Vagina (tissue), 2 donors: ENCODE measurements around the gene SMAD5. TPM values are rescaled to one million over a fixed set of nuclear protein-coding genes. Genes with fewer than 3 reads are reported as not detected.

Experiments used
- DNase-seq, 2 donors: peaks; one replicate each; pipeline ENCODE4 v3.0.0-alpha.2; 2017; ENCODE audit errors: extremely low spot score in 2 of 2
- H3K27ac ChIP-seq: fragments of 200-600 bp; sonication (generic); one replicate; pipeline ENCODE4 v1.5.1; 2019
- H3K27me3 ChIP-seq: fragments of 200-600 bp; sonication (generic); one replicate; pipeline ENCODE4 v1.5.1; 2019
- H3K36me3 ChIP-seq, 2 donors: fragments of 200-600 bp; sonication (generic); one replicate each; pipeline ENCODE4 v1.5.1; 2017 to 2019
- H3K4me1 ChIP-seq: fragments of 200-600 bp; sonication (generic); one replicate; pipeline ENCODE4 v1.5.1; 2019
- H3K4me3 ChIP-seq, 2 donors: fragments of 200-600 bp; sonication (generic); 1 replicate in 1 of 2; 2 replicates in 1 of 2; pipeline ENCODE4 v1.5.1; 2016 to 2019
- H3K9me3 ChIP-seq: fragments of 200-600 bp; sonication (generic); one replicate; pipeline ENCODE4 v1.5.1; 2019
- CTCF ChIP-seq, 3 experiments: fragments of 450-650 bp in 2 of 3; fragments of 200-600 bp in 1 of 3; sonication (generic) in 1 of 3; IDR thresholded peaks; one replicate each; pipeline ENCODE4 v1.5.1; 2017 to 2019; ENCODE audit warnings: antibody characterized with exemption in 3 of 3, mild to moderate bottlenecking in 2 of 3, moderate library complexity in 2 of 3
- POLR2A ChIP-seq, 2 donors: fragments of 450-650 bp; IDR thresholded peaks; one replicate each; pipeline ENCODE4 v1.6.1; 2017; ENCODE audit warnings: antibody characterized with exemption in 2 of 2, mild to moderate bottlenecking in 2 of 2, moderate library complexity in 2 of 2
- POLR2AphosphoS5 ChIP-seq, 2 donors: sonication (generic); formaldehyde crosslinking; IDR thresholded peaks; one replicate each; pipeline ENCODE4 v1.9.0; 2017; ENCODE audit warnings: antibody characterized with exemption in 2 of 2, mild to moderate bottlenecking in 2 of 2, low read depth in 1 of 2; ENCODE audit not compliant: insufficient read depth in 1 of 2
- intact Hi-C: fragments of 100-400 bp; cut with DNase I; formaldehyde crosslinking; loops from one replicate; pipeline ENCODE4 v1.15.1; 2023
- total RNA-seq: library from RNA; depleted of rRNA; stranded (reverse); fragments of >200 nt; gene quantifications from one replicate; pipeline ENCODE4 v1.2.3, GENCODE V29; 2016

Gene SMAD5
- total RNA-seq, 1 donor from 2014 or later: 40.0 TPM

GRCh38 chr5:136205941-136206340 lies 73.3 kb downstream of the SMAD5 start:
- no peak overlapping the region for H3K4me3 ChIP-seq
- intact Hi-C loops: no loop called here

DNA sequence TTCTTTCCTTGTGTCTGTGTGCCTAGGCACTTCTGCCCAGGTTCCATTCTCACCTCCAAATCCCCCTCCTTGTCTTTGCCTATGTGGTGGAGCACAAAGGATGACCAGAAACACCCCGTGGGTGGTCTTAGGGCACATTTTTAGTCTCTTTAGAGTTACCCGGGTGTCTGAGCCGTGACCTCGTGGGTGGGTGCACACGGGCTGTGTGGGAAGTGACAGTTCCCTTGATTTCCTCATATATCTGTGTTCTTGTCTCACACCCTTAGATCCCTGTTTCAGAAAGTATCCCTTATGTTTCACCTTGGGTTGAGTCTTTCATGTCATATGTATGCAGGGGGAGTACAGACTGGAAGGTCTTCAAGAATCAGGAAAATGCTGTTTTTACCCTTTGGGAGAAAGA lies 73.7 kb downstream of the SMAD5 start:
- H3K27me3 ChIP-seq: no peaks in the 10 kb centered on the region
- H3K36me3 ChIP-seq: no peaks in the 10 kb centered on the region
- no peak for TF ChIP-seq POLR2AphosphoS5 (IDR thresholded peaks at IDR 0.05; ENCODE audit: insufficient read depth in 1 of 2, low read depth in 1 of 2)
- no peaks in the 10 kb centered on the region for H3K9me3 ChIP-seq
- H3K4me1 ChIP-seq: no peaks in the 10 kb centered on the region
- H3K27ac ChIP-seq: no peak overlapping the region
- DNase-seq: no peak
- intact Hi-C loops: no loop called here
- no peak overlapping the region for H3K4me3 ChIP-seq

More at GRCh38 chr5:136205941-136206340, 73.3 kb downstream of the SMAD5 start:
- TF ChIP-seq POLR2A (IDR thresholded peaks at IDR 0.05) (no peak), CTCF (IDR thresholded peaks at IDR 0.05) (no peak), POLR2AphosphoS5 (IDR thresholded peaks at IDR 0.05; ENCODE audit: insufficient read depth in 1 of 2, low read depth in 1 of 2) (no peak)
- Histone ChIP-seq H3K36me3 (no peaks in the 10 kb centered on the region), H3K27me3 (no peaks in the 10 kb centered on the region), H3K4me1 (no peaks in the 10 kb centered on the region), H3K27ac (no peak overlapping the region), H3K9me3 (no peaks in the 10 kb centered on the region)
- DNase-seq: no peak

DNA sequence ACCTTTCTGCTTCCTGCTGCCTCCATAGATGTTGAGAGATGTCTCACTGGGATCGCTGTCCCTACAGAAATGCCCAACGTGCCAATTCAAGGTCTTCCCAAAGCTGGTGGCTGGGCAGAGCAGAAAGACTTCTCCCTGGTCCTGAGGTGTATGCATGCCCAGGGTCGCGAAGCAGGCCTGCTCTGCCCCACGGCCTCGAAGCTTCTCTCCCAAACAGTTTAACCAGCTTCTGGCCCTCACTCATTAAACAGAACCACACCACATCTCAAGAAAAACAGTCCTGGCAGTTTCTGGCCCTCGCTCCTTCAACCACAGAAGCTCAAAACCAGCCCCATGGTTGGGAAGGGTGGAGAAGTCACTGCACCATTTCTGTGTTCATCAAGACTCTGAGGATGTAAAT lies 75.0 kb downstream of the SMAD5 start:
- H3K4me3 ChIP-seq: no peak overlapping the region
- H3K36me3 ChIP-seq: no peaks in the 10 kb centered on the region
- H3K27ac ChIP-seq: no peak overlapping the region
- no peak for DNase-seq
- H3K27me3 ChIP-seq: no peaks in the 10 kb centered on the region
- intact Hi-C loops: no loop called here
- no peaks in the 10 kb centered on the region for H3K9me3 ChIP-seq
- TF ChIP-seq POLR2AphosphoS5 (IDR thresholded peaks at IDR 0.05; ENCODE audit: insufficient read depth in 1 of 2, low read depth in 1 of 2) (no peak), CTCF (IDR thresholded peaks at IDR 0.05) (no peak), POLR2A (IDR thresholded peaks at IDR 0.05) (no peak)
- H3K4me1 ChIP-seq: no peaks in the 10 kb centered on the region

GRCh38 chr5:136208916-136209315 lies 76.3 kb downstream of the SMAD5 start:
- Histone ChIP-seq H3K4me3 (no peak overlapping the region), H3K4me1 (no peaks in the 10 kb centered on the region), H3K36me3 (no peaks in the 10 kb centered on the region), H3K27ac (no peak overlapping the region), H3K27me3 (no peaks in the 10 kb centered on the region), H3K9me3 (no peaks in the 10 kb centered on the region)
- DNase-seq: no peak
- TF ChIP-seq POLR2A (IDR thresholded peaks at IDR 0.05): no peak
- TF ChIP-seq CTCF (IDR thresholded peaks at IDR 0.05): no peak
- TF ChIP-seq POLR2AphosphoS5 (IDR thresholded peaks at IDR 0.05; ENCODE audit: insufficient read depth in 1 of 2, low read depth in 1 of 2): no peak
- intact Hi-C loops: no loop called here

DNA sequence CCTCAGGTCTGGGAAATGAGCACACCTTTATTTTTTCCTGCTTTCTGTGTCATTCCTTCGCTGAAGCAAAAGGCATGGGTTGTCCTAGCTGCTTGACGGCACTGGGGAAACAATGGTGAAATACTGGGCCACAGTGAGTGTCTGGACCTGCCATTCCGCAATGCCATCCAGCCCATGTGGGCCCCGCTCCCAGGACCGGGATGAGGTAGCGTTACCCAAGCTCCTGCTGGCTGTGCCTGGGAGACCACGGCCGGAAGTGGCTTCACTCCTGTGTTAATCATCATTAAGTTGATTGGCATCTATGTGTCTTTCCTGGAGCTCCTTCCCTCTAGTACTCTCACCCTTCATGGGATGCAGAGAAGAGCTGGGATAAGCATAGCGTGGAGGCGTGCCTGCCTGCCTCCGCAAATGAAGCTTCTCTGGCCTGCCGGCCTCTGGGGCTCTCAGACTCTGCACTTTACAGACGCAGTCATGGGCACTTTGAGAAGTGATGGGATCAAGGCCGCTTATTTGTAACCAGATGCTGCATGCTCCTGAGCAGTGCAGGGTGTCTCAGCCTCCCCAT lies 76.8 kb downstream of the SMAD5 start:
- H3K36me3 ChIP-seq: no peaks in the 10 kb centered on the region
- H3K27ac ChIP-seq: no peak overlapping the region
- no peaks in the 10 kb centered on the region for H3K4me1 ChIP-seq
- no peaks in the 10 kb centered on the region for H3K27me3 ChIP-seq
- no peak for DNase-seq
- no peaks in the 10 kb centered on the region for H3K9me3 ChIP-seq
- TF ChIP-seq POLR2AphosphoS5 (IDR thresholded peaks at IDR 0.05; ENCODE audit: insufficient read depth in 1 of 2, low read depth in 1 of 2) (no peak), POLR2A (IDR thresholded peaks at IDR 0.05) (no peak), CTCF (IDR thresholded peaks at IDR 0.05) (no peak)
- intact Hi-C loops: no loop called here
- no peak overlapping the region for H3K4me3 ChIP-seq
